HCT116 (cell line): ENCODE results near the gene CYP21A2. TPM values are rescaled to one million over a fixed set of nuclear protein-coding genes. Genes with fewer than 3 reads are reported as not detected.
"Not testable (repeated sequence)": the region's sequence is repeated elsewhere in the genome, so short reads cannot be mapped to it uniquely, and the experiment has no call there.

Experiments used
- ATAC-seq: fragments of 200-7000 bp; cut with Tn5 transposase; 2 replicates; pipeline ENCODE4 v1.9.1; 2020; ENCODE audit warnings: mild to moderate bottlenecking, moderate library complexity
- BruUV-seq: library from RNA; stranded (reverse); fragments of 400-500 nt; replicated peaks from 2 replicates; lab custom pipeline; 2021; lab: Mats Ljungman, UMichigan
- CTCF ChIA-PET: fragments of 300-600 bp; sonication (Branson Sonifier 250); formaldehyde crosslinking; loops from one replicate; lab custom pipeline; 2021; ENCODE audit warnings: antibody characterized with exemption; lab: Charles Lee
- POLR2A ChIA-PET: fragments of 300-600, 350-600 bp; sonication (Branson Sonifier 250); formaldehyde crosslinking; loops from one replicate; lab custom pipeline; 2021; ENCODE audit warnings: antibody characterized with exemption; lab: Charles Lee
- RAD21 ChIA-PET, 2 experiments: fragments of 300-600 bp; sonication (Branson Sonifier 250); formaldehyde crosslinking; loops; one replicate each; lab custom pipeline; 2023; ENCODE audit warnings: low total read pairs in 2 of 2; ENCODE audit not compliant: uncharacterized antibody in 2 of 2, unreplicated experiment in 2 of 2, low non-redundant PET in 1 of 2; lab: Charles Lee
- DNase-seq: peaks from one replicate; pipeline ENCODE4 v3.0.0-alpha.2; 2010; ENCODE audit warnings: low read depth, low spot score
- H2AFZ ChIP-seq: fragments of 200-600 bp; shearing (Covaris generic), sonication (generic); 2 replicates; pipeline ENCODE4 v1.6.1; 2017; ENCODE audit warnings: low read depth, mixed run types, mixed read lengths, antibody characterized with exemption, low read length; ENCODE audit not compliant: poor library complexity, severe bottlenecking
- H3K27ac ChIP-seq: 2 replicates; pipeline ENCODE4 v1.5.1; 2012; ENCODE audit warnings: low read depth, low read length
- H3K27me3 ChIP-seq: fragments of 200-600 bp; sonication (generic); 2 replicates; pipeline ENCODE4 v1.6.1; 2016; ENCODE audit warnings: mixed run types, low read length, mixed read lengths; ENCODE audit not compliant: insufficient read depth
- H3K36me3 ChIP-seq, 2 experiments: fragments of 200-500 bp in 1 of 2; fragments of 200-600 bp in 1 of 2; sonication (Bioruptor generic) in 1 of 2; sonication (generic) in 1 of 2; 2 replicates each; pipeline versions ENCODE4 v1.5.1 to v1.6.1; 2014 to 2016; ENCODE audit warnings: low read length in 2 of 2, inconsistent platforms in 1 of 2, mixed read lengths in 1 of 2, mixed run types in 1 of 2; ENCODE audit not compliant: insufficient read depth in 2 of 2, control insufficient read depth in 1 of 2
- H3K4me1 ChIP-seq, 2 experiments: fragments of 200-600 bp in 1 of 2; sonication (generic) in 1 of 2; 2 replicates each; pipeline versions ENCODE4 v1.5.1 to v1.6.1; 2012 to 2017; ENCODE audit warnings: low read length in 2 of 2, inconsistent platforms in 1 of 2, mild to moderate bottlenecking in 1 of 2, mixed read lengths in 1 of 2, mixed run types in 1 of 2, moderate library complexity in 1 of 2; ENCODE audit not compliant: insufficient read depth in 2 of 2, control insufficient read depth in 1 of 2
- H3K4me2 ChIP-seq: fragments of 200-600 bp; sonication (generic); 2 replicates; pipeline ENCODE4 v1.6.1; 2017; ENCODE audit warnings: mixed run types, low read length, mixed read lengths
- H3K4me3 ChIP-seq, 2 experiments: fragments of 200-600 bp in 1 of 2; sonication (generic) in 1 of 2; replicated peaks in 1 of 2; 2 replicates each; pipeline ENCODE4 v1.5.1; 2011 to 2016; ENCODE audit warnings: low read length in 2 of 2, control low read depth in 1 of 2, low read depth in 1 of 2, mild to moderate bottlenecking in 1 of 2, mixed read lengths in 1 of 2, mixed run types in 1 of 2
- H3K79me2 ChIP-seq: fragments of 200-600 bp; sonication (generic); 2 replicates; pipeline ENCODE4 v1.6.1; 2017; ENCODE audit warnings: mild to moderate bottlenecking, mixed run types, low read length, moderate library complexity, mixed read lengths; ENCODE audit not compliant: insufficient read depth
- H3K9ac ChIP-seq: fragments of 200-600 bp; sonication (generic); 2 replicates; pipeline ENCODE4 v1.6.1; 2016; ENCODE audit warnings: low read length, mixed read lengths
- H3K9me2 ChIP-seq: fragments of 200-600 bp; sonication (generic), shearing (Covaris generic); 2 replicates; pipeline ENCODE4 v1.6.1; 2017; ENCODE audit warnings: mixed run types, mild to moderate bottlenecking, moderate library complexity; ENCODE audit not compliant: insufficient read depth
- H3K9me3 ChIP-seq, 2 experiments: fragments of 200-500 bp in 1 of 2; fragments of 200-600 bp in 1 of 2; sonication (Bioruptor generic) in 1 of 2; sonication (generic) in 1 of 2; 2 replicates each; pipeline ENCODE4 v1.6.1; 2014 to 2017; ENCODE audit warnings: low read length in 2 of 2, mixed read lengths in 2 of 2, inconsistent platforms in 1 of 2, low read depth in 1 of 2, mild to moderate bottlenecking in 1 of 2, mixed run types in 1 of 2, moderate library complexity in 1 of 2; ENCODE audit not compliant: control insufficient read depth in 1 of 2, insufficient read depth in 1 of 2
- H4K20me1 ChIP-seq: fragments of 200-600 bp; sonication (generic), shearing (Covaris generic); 2 replicates; pipeline ENCODE4 v1.6.1; 2017; ENCODE audit warnings: mixed run types, mild to moderate bottlenecking, moderate library complexity; ENCODE audit not compliant: insufficient read depth
- ELF1 ChIP-seq: IDR thresholded peaks from 2 replicates; pipeline ENCODE4 v1.6.1; 2012; ENCODE audit warnings: low read depth, borderline replicate concordance
- EZH2phosphoT487 ChIP-seq: fragments of 200-600 bp; IDR thresholded peaks from 2 replicates; pipeline ENCODE4 v1.6.1; 2018; ENCODE audit warnings: antibody characterized with exemption, borderline replicate concordance
- FOSL1 ChIP-seq: IDR thresholded peaks from 2 replicates; pipeline ENCODE4 v1.6.1; 2012; ENCODE audit warnings: low read depth
- MAX ChIP-seq: IDR thresholded peaks from 2 replicates; pipeline ENCODE4 v1.6.1; 2012
- ZBTB33 ChIP-seq: IDR thresholded peaks from 2 replicates; pipeline ENCODE4 v1.6.1; 2011; ENCODE audit warnings: mild to moderate bottlenecking, low read length, moderate library complexity; ENCODE audit not compliant: insufficient replicate concordance; ENCODE audit errors: extremely low read depth
- intact Hi-C: fragments of 100-400 bp; cut with micrococcal nuclease; formaldehyde crosslinking; loops from 2 replicates; pipeline ENCODE4 v1.10.0; 2022
- total RNA-seq: library from RNA; stranded (reverse); gene quantifications from one replicate; pipeline ENCODE4 v1.2.1, GENCODE V29; 2021; ENCODE audit not compliant: unreplicated experiment

CYP21A2 gene
- total RNA-seq, 1 experiment from 2014 or later = 1.4 TPM

GRCh38 chr6:32050562-32050961 lies 12.3 kb downstream of the CYP21A2 start (continued):
- no peak for TF ChIP-seq ZBTB33
- no peak for TF ChIP-seq MAX
- no peak for TF ChIP-seq EZH2phosphoT487
- TF ChIP-seq ELF1 = no peak
- TF ChIP-seq FOSL1 = no peak

GRCh38 chr6:32052626-32053025 lies 14.4 kb downstream of the CYP21A2 start:
- ATAC-seq, intact Hi-C loops, H3K27me3 ChIP-seq, BruUV-seq, POLR2A ChIA-PET, CTCF ChIA-PET, RAD21 ChIA-PET, DNase-seq, H4K20me1 ChIP-seq, H3K9me3 ChIP-seq, H3K9ac ChIP-seq, H3K79me2 ChIP-seq, H3K27ac ChIP-seq, H2AFZ ChIP-seq, H3K4me2 ChIP-seq, H3K36me3 ChIP-seq, H3K9me2 ChIP-seq, H3K4me3 ChIP-seq, H3K4me1 ChIP-seq: not testable (repeated sequence)

- H4K20me1 ChIP-seq, H3K27ac ChIP-seq, H3K4me3 ChIP-seq, H3K79me2 ChIP-seq, CTCF ChIA-PET, H3K27me3 ChIP-seq, H2AFZ ChIP-seq, POLR2A ChIA-PET, ATAC-seq, H3K4me2 ChIP-seq, RAD21 ChIA-PET, H3K9me2 ChIP-seq, H3K9me3 ChIP-seq, intact Hi-C loops, H3K36me3 ChIP-seq, H3K9ac ChIP-seq, DNase-seq, BruUV-seq, H3K4me1 ChIP-seq: not testable (repeated sequence)
These were observed 15.1 kb downstream of the CYP21A2 start for GRCh38 chr6:32053314-32053713.

GRCh38 chr6:32055756-32056155 lies 17.5 kb downstream of the CYP21A2 start:
- H4K20me1 ChIP-seq, DNase-seq, CTCF ChIA-PET, H3K9me2 ChIP-seq, H3K27ac ChIP-seq, RAD21 ChIA-PET, H3K36me3 ChIP-seq, H3K27me3 ChIP-seq, POLR2A ChIA-PET, H3K4me3 ChIP-seq, BruUV-seq, H2AFZ ChIP-seq, intact Hi-C loops, H3K9ac ChIP-seq, H3K4me2 ChIP-seq, H3K9me3 ChIP-seq, H3K79me2 ChIP-seq, H3K4me1 ChIP-seq, ATAC-seq: not testable (repeated sequence)
